HG03064 (cell line): ENCODE results near the gene ACSF3.

ENCODE experiments used
- ATAC-seq: cut with Tn5 transposase; IDR thresholded peaks from one replicate; pipeline ENCODE4 v1.9.1; 2021; ENCODE audit warnings: low read depth; ENCODE audit not compliant: unreplicated experiment

ACSF3 gene

GRCh38 chr16:89195521-89196171 lies 102.0 kb downstream of the ACSF3 start:
- no peak for ATAC-seq

DNA sequence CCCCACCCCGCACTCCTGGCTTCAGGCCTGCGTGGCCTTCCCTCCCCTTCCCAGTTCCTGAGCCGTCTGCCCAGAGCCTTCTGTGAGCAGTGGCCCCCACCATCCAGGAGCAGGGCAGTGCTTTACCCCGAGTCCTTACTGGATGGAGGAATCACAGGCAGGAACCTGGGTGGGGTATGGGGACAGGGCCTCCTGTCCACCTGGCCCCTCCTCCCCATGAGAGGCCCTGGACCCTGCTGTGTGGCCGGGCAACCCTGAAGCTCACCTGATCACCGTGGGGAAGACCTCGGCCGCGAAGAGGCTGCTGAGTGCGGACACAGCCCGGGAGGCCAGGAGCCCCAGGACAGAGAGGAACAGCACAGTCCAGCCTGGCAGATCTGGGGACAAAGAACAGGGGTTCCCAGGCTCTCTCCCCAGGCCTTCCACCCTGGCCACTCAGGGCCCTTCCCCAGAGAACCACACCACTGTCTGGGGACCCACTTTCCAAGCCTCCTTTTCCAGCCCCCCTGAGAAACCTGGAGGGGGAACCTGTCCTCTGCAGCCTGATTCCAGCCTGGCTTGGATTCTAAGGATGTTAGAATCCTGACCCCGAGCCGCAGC lies 103.5 kb downstream of the ACSF3 start:
- no peak for ATAC-seq

DNA sequence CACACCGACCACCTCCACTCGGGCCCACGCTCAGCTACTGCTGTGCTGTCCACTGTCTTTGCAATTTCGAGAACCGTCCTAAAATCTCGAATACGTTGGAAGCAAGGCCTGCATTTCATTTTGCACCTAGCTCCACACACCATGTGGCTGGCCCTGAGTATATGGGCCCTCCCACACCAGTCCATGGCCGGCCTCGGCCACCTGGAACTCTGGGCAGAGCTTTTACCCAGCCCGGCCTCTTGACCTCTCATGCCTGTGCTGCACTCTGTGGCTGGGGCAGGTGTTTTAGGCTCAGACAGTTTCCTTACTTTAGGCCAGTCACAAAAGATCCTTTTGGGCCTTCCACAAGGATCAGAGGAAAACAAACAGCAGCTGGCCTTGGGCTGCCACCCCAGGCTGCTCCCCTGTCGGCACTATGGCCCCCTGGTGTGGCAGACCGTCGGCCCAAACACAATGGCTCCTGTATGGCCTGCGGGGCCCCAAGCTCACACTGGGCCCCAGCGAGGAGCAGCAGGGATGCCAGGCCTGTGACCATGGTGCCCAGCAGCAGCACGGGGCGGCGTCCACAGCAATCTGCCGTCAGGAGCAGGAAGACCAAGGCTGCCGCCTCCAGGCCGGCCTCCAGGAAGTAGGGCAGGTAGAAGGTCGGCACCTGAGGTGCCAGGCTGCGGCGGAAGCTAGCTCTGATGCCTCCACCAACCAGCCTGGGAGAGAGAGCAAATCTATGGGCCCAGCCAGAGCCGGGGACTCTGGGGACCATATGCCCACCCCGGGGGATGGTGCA lies 104.2 kb downstream of the ACSF3 start:
- no peak for ATAC-seq

- ATAC-seq: no peak
Measured at GRCh38 chr16:89198417-89199240, 105.0 kb downstream of the ACSF3 start.

- no peak for ATAC-seq
Measured at GRCh38 chr16:89199241-89200123, 105.8 kb downstream of the ACSF3 start.

- ATAC-seq: no peak
Measured at GRCh38 chr16:89200124-89200849, 106.6 kb downstream of the ACSF3 start, which contains the start of gene SLC22A31. SLC22A31 (minus strand) TSS chr16:89200537; CDS start chr16:89200501, 36 bp downstream.

GRCh38 chr16:89200850-89201411 lies 107.3 kb downstream of the ACSF3 start:
- ATAC-seq: no peak

- peak; percentile 58 for ATAC-seq
Measured at GRCh38 chr16:89201439-89202377, 108.1 kb downstream of the ACSF3 start.

- ATAC-seq: no peak
Measured at GRCh38 chr16:89202422-89203215, 109.0 kb downstream of the ACSF3 start.
